Natural killer cell (primary cell): ENCODE data around the gene CAVIN2. TPM values are rescaled to one million over a fixed set of nuclear protein-coding genes. Genes with fewer than 3 reads are reported as not detected.

Source experiments
- ATAC-seq, 3 donors: fragments of 150-1000 bp in 2 of 3; fragments of 200-7000 bp in 1 of 3; cut with Tn5 transposase; 1 replicate in 1 of 3; 2 replicates in 2 of 3; pipeline ENCODE4 v1.10.0; 2021; ENCODE audit warnings: mild to moderate bottlenecking in 2 of 3, moderate library complexity in 2 of 3
- DNase-seq, 2 donors: peaks; one replicate each; pipeline versions ENCODE4 v3.0.0 to v3.0.0-alpha.2; 2013 to 2021; ENCODE audit warnings: mixed read lengths in 1 of 2
- H3K27ac ChIP-seq: one replicate; pipeline ENCODE4 v1.5.1; 2013; ENCODE audit warnings: mild to moderate bottlenecking, low read length
- H3K27me3 ChIP-seq: one replicate; pipeline ENCODE4 v1.6.1; 2013; ENCODE audit warnings: low read length; ENCODE audit not compliant: control insufficient read depth, insufficient read depth
- H3K36me3 ChIP-seq: one replicate; pipeline ENCODE4 v1.6.1; 2013; ENCODE audit warnings: low read length; ENCODE audit not compliant: control insufficient read depth, insufficient read depth
- H3K4me1 ChIP-seq: one replicate; pipeline ENCODE4 v1.6.1; 2013; ENCODE audit warnings: low read length; ENCODE audit not compliant: control insufficient read depth, insufficient read depth
- H3K4me3 ChIP-seq: one replicate; pipeline ENCODE4 v1.5.1; 2013; ENCODE audit warnings: low read length
- H3K9me3 ChIP-seq: one replicate; pipeline ENCODE4 v1.6.1; 2013; ENCODE audit warnings: low read length; ENCODE audit not compliant: control insufficient read depth, insufficient read depth
- H3K27ac Mint-ChIP-seq, 2 donors: one replicate each; pipeline ENCODE4 v1.8.0; 2022; ENCODE audit warnings: mild to moderate bottlenecking in 2 of 2, mixed read lengths in 2 of 2, moderate library complexity in 1 of 2
- H3K27me3 Mint-ChIP-seq, 2 donors: one replicate each; pipeline ENCODE4 v1.8.0; 2022; ENCODE audit warnings: low read depth in 2 of 2, mixed read lengths in 2 of 2
- H3K36me3 Mint-ChIP-seq: one replicate; pipeline ENCODE4 v1.8.0; 2022; ENCODE audit warnings: mixed read lengths
- H3K4me1 Mint-ChIP-seq, 2 donors: one replicate each; pipeline ENCODE4 v1.8.0; 2022; ENCODE audit warnings: mixed read lengths in 2 of 2
- H3K4me3 Mint-ChIP-seq: one replicate; pipeline ENCODE4 v1.8.0; 2022; ENCODE audit warnings: mild to moderate bottlenecking, moderate library complexity, mixed read lengths
- H3K9me3 Mint-ChIP-seq, 2 donors: one replicate each; pipeline ENCODE4 v1.8.0; 2022; ENCODE audit warnings: mixed read lengths in 2 of 2
- CTCF ChIP-seq: fragments of 200-600 bp; IDR thresholded peaks from one replicate; pipeline ENCODE4 v1.8.0; 2022; ENCODE audit warnings: antibody characterized with exemption
- WGBS: methylation state at CpG from one replicate; pipeline ENCODE4 v1.1.7; 2013; ENCODE audit warnings: missing lambda C conversion rate; ENCODE audit not compliant: insufficient coverage; 5-methylcytosine and 5-hydroxymethylcytosine counted together
- intact Hi-C: fragments of 100-400 bp; cut with micrococcal nuclease; formaldehyde crosslinking; loops from one replicate; pipeline ENCODE4 v1.14.2; 2022
- total RNA-seq, 4 donors: library from RNA; stranded (reverse); fragments of 120-200 nt in 1 of 4; gene quantifications; one replicate each; pipeline versions ENCODE4 v1.2.3 to v1.2.4, GENCODE V29; 2013 to 2022

The CAVIN2 gene
- total RNA-seq, 3 donors from 2014 or later (not counting 1 experiment from before 2014, with no cell fraction given) = 1.9 to 23.7 (median 9.9) TPM

- Mint-ChIP-seq H3K4me1 (peaks cover 9 to 11% of the 10 kb centered on the region in 2 donors), H3K27me3 (peaks cover 0 to 2% of the 10 kb centered on the region in 2 donors), H3K4me3 (no peak overlapping the region), H3K36me3 (no peaks in the 10 kb centered on the region), H3K27ac (no peak overlapping the region), H3K9me3 (no peaks in the 10 kb centered on the region)
- WGBS = 86% methylated on average over 2 of the region's 5 CpGs
- Histone ChIP-seq H3K27me3 (no peaks in the 10 kb centered on the region), H3K27ac (no peak overlapping the region), H3K36me3 (no peaks in the 10 kb centered on the region), H3K4me3 (no peak overlapping the region), H3K4me1 (peaks cover 10% of the 10 kb centered on the region), H3K9me3 (no peaks in the 10 kb centered on the region)
- intact Hi-C loops = no loop called here
- DNase-seq (no peak), ATAC-seq (no peak)
- TF ChIP-seq CTCF = no peak
These were observed 11.8 kb downstream of the CAVIN2 start for GRCh38 chr2:191835100-191835499.

GRCh38 chr2:191833356-191833755, 13.5 kb downstream of the CAVIN2 start:
- H3K27me3 Mint-ChIP-seq = peaks cover 0 to 2% of the 10 kb centered on the region in 2 donors
- intact Hi-C loops = no loop called here
- no peaks in the 10 kb centered on the region for H3K9me3 ChIP-seq
- no peak for DNase-seq
- peaks cover 9 to 11% of the 10 kb centered on the region in 2 donors for H3K4me1 Mint-ChIP-seq
- H3K27me3 ChIP-seq = no peaks in the 10 kb centered on the region
- ATAC-seq = no peak
- WGBS = 100% methylated on average over 1 of the region's 4 CpGs
- H3K4me3 ChIP-seq = no peak overlapping the region
- no peak for TF ChIP-seq CTCF
- no peak overlapping the region for H3K27ac Mint-ChIP-seq
- H3K4me1 ChIP-seq = peaks cover 10% of the 10 kb centered on the region
- H3K9me3 Mint-ChIP-seq = no peaks in the 10 kb centered on the region
- no peak overlapping the region for H3K4me3 Mint-ChIP-seq
- no peaks in the 10 kb centered on the region for H3K36me3 Mint-ChIP-seq
- H3K27ac ChIP-seq = no peak overlapping the region
- no peaks in the 10 kb centered on the region for H3K36me3 ChIP-seq

- H3K9me3 Mint-ChIP-seq = no peaks in the 10 kb centered on the region
- Histone ChIP-seq H3K27me3 (no peaks in the 10 kb centered on the region), H3K4me3 (no peak overlapping the region), H3K27ac (no peak overlapping the region), H3K36me3 (no peaks in the 10 kb centered on the region), H3K4me1 (peaks cover 10% of the 10 kb centered on the region), H3K9me3 (no peaks in the 10 kb centered on the region)
- intact Hi-C loops = no loop called here
- H3K36me3 Mint-ChIP-seq = no peaks in the 10 kb centered on the region
- H3K27ac Mint-ChIP-seq = no peak overlapping the region
- ATAC-seq (no peak), DNase-seq (no peak)
- peaks cover 0 to 2% of the 10 kb centered on the region in 2 donors for H3K27me3 Mint-ChIP-seq
- peaks cover 9 to 11% of the 10 kb centered on the region in 2 donors for H3K4me1 Mint-ChIP-seq
- no peak overlapping the region for H3K4me3 Mint-ChIP-seq
- TF ChIP-seq CTCF = no peak
These were observed 14.2 kb downstream of the CAVIN2 start for GRCh38 chr2:191832668-191833067.

- Mint-ChIP-seq H3K9me3 (no peaks in the 10 kb centered on the region), H3K27ac (no peak overlapping the region), H3K4me1 (peaks cover 0 to under 1% of the 10 kb centered on the region in 2 donors), H3K4me3 (no peak overlapping the region), H3K27me3 (no peaks in the 10 kb centered on the region), H3K36me3 (no peaks in the 10 kb centered on the region)
- no peak overlapping the region for H3K4me3 ChIP-seq
- no peak for TF ChIP-seq CTCF
- H3K4me1 ChIP-seq = peaks cover 3% of the 10 kb centered on the region
- 80% methylated on average over 1 of the region's 1 CpG for WGBS
- no peak for ATAC-seq
- no peaks in the 10 kb centered on the region for H3K36me3 ChIP-seq
- no peak for DNase-seq
- intact Hi-C loops = no loop called here
- H3K27me3 ChIP-seq = no peaks in the 10 kb centered on the region
- H3K9me3 ChIP-seq = no peaks in the 10 kb centered on the region
- no peak overlapping the region for H3K27ac ChIP-seq
These were observed 15.4 kb downstream of the CAVIN2 start for GRCh38 chr2:191831410-191831994.
